A549 treated with ZK216348 at 1 μM for 4 hours (cell line): ENCODE data around the gene ZDHHC1. TPM values are rescaled to one million over a fixed set of nuclear protein-coding genes. Genes with fewer than 3 reads are reported as not detected.

Experiments
- total RNA-seq: library from RNA; stranded (reverse); fragments of 200-300 nt; extraction: Qiagen RNA extraction; gene quantifications from 5 replicates; pipeline ENCODE4 v1.2.3, GENCODE V29; 2022; ENCODE audit warnings: low read depth

The ZDHHC1 gene
- 3.7 to 7.1 TPM (median 5.9 TPM) in 5 replicates for total RNA-seq

GRCh38 chr16:67415872-67416793 lies at the start of gene ZDHHC1:
Gene ZDHHC1, minus strand, starts transcription at chr16:67416477. Its CDS starts 8,702 bp downstream, at chr16:67407775.

GRCh38 chr16:67430977-67431774 lies 14.9 kb upstream of the ZDHHC1 start, which contains the start of gene HSD11B2:
Gene HSD11B2, plus strand, starts transcription at chr16:67431121. Its CDS starts 128 bp downstream, at chr16:67431249.

GRCh38 chr16:67393111-67393787 lies 23.0 kb downstream of the ZDHHC1 start, which contains the start of gene TPPP3:
Gene TPPP3, minus strand, starts transcription at chr16:67393498. Its CDS starts 2,387 bp downstream, at chr16:67391111.

Other genes with a start within 250 kb of the ZDHHC1 start
- gene NOL3, start 245.9 kb downstream of the ZDHHC1 start, total RNA-seq, result 54.6 to 75.8 TPM (median 68.3 TPM) in 5 replicates
- gene MATCAP1, start 232.5 kb downstream of the ZDHHC1 start, total RNA-seq, result 3.7 to 7.9 TPM (median 6.9 TPM) in 5 replicates
- 0.07 to 0.27 TPM (median 0.27 TPM) in 3 of 5 replicates, not detected in the others for gene EXOC3L1, start 226.3 kb downstream of the ZDHHC1 start, total RNA-seq
- gene E2F4, start 224.3 kb downstream of the ZDHHC1 start, total RNA-seq, result 64.0 to 101 TPM (median 98.3 TPM) in 5 replicates
- 0.61 to 1.9 TPM (median 1.3 TPM) in 5 replicates for gene ELMO3, start 217.3 kb downstream of the ZDHHC1 start, total RNA-seq
- 78.6 to 99.6 TPM (median 92.1 TPM) in 5 replicates for gene TMEM208, start 189.3 kb downstream of the ZDHHC1 start, total RNA-seq
- 34.5 to 67.0 TPM (median 52.3 TPM) in 5 replicates for gene FHOD1, start 169.0 kb downstream of the ZDHHC1 start, total RNA-seq
- gene SLC9A5, start 167.5 kb downstream of the ZDHHC1 start, total RNA-seq, result 1.0 to 2.1 TPM (median 1.6 TPM) in 5 replicates
- gene PLEKHG4, start 136.9 kb downstream of the ZDHHC1 start, total RNA-seq, result 11.2 to 17.2 TPM (median 15.7 TPM) in 5 replicates
- 0.06 to 0.45 TPM in 2 of 5 replicates, not detected in the others for gene KCTD19, start 89.7 kb downstream of the ZDHHC1 start, total RNA-seq
- 0.21 to 0.41 TPM in 2 of 5 replicates, not detected in the others for gene LRRC36, start 89.7 kb downstream of the ZDHHC1 start, total RNA-seq
- gene TPPP3, start 23.0 kb downstream of the ZDHHC1 start, total RNA-seq, result 7.5 to 12.4 TPM (median 12.3 TPM) in 5 replicates
- gene HSD11B2, start 14.6 kb upstream of the ZDHHC1 start, total RNA-seq, result 1.4 to 1.7 TPM (median 1.6 TPM) in 5 replicates
- gene ATP6V0D1, start 64.7 kb upstream of the ZDHHC1 start, total RNA-seq, result 97.6 to 117 TPM (median 109 TPM) in 5 replicates
- gene AGRP, start 67.1 kb upstream of the ZDHHC1 start, total RNA-seq, result not detected in 5 replicates
- 28.9 to 50.3 TPM (median 43.1 TPM) in 5 replicates for gene RIPOR1, start 112.4 kb upstream of the ZDHHC1 start, total RNA-seq
- gene CTCF, start 146.0 kb upstream of the ZDHHC1 start, total RNA-seq, result 34.2 to 38.7 TPM (median 36.1 TPM) in 5 replicates
- gene CARMIL2, start 228.7 kb upstream of the ZDHHC1 start, total RNA-seq, result 1.1 to 2.4 TPM (median 2.3 TPM) in 5 replicates
- gene ACD, start 243.8 kb upstream of the ZDHHC1 start, total RNA-seq, result 25.0 to 37.0 TPM (median 35.2 TPM) in 5 replicates
- gene PARD6A, start 244.5 kb upstream of the ZDHHC1 start, total RNA-seq, result 1.2 to 2.6 TPM (median 1.8 TPM) in 5 replicates